Memory B cell (primary cell): Measurements from ENCODE around the gene CCDC141.
A peak's percentile ranks its signal among the peaks of the same experiment; 100 is the strongest.
"Not testable (repeated sequence)": the region's sequence is repeated elsewhere in the genome, so short reads cannot be mapped to it uniquely, and the experiment has no call there.

Experiments
- ATAC-seq: fragments of 150-1000 bp; cut with Tn5 transposase; 2 replicates; pipeline ENCODE4 v1.10.0; 2021; ENCODE audit warnings: low read depth, mild to moderate bottlenecking, moderate library complexity
- DNase-seq, 2 donors: peaks; one replicate each; pipeline ENCODE4 v3.0.0; 2022; ENCODE audit warnings: low spot score in 2 of 2
- H3K27ac Mint-ChIP-seq: one replicate; pipeline ENCODE4 v1.8.0; 2022; ENCODE audit warnings: mild to moderate bottlenecking, moderate library complexity, mixed read lengths
- H3K27me3 Mint-ChIP-seq: one replicate; pipeline ENCODE4 v1.8.0; 2022; ENCODE audit warnings: mixed read lengths
- H3K36me3 Mint-ChIP-seq: one replicate; pipeline ENCODE4 v1.8.0; 2022; ENCODE audit warnings: mild to moderate bottlenecking, mixed read lengths
- H3K4me1 Mint-ChIP-seq: one replicate; pipeline ENCODE4 v1.8.0; 2022; ENCODE audit warnings: mixed read lengths
- H3K4me3 Mint-ChIP-seq: one replicate; pipeline ENCODE4 v1.8.0; 2022; ENCODE audit warnings: mild to moderate bottlenecking, moderate library complexity, mixed read lengths
- H3K9me3 Mint-ChIP-seq: one replicate; pipeline ENCODE4 v1.8.0; 2022; ENCODE audit warnings: mixed read lengths

Gene CCDC141

GRCh38 chr2:179021258-179021657 lies 28.7 kb downstream of the CCDC141 start:
- Mint-ChIP-seq H3K9me3 (peaks cover 4% of the 10 kb centered on the region), H3K27ac (peak overlapping the region; percentile 91), H3K36me3 (peaks cover 7% of the 10 kb centered on the region), H3K4me3 (peak overlapping the region; percentile 73), H3K27me3 (no peaks in the 10 kb centered on the region), H3K4me1 (peaks cover 46% of the 10 kb centered on the region)
- peak; percentile 72 for ATAC-seq
- DNase-seq, result no peak

GRCh38 chr2:179020156-179020750 lies 29.7 kb downstream of the CCDC141 start:
- peak; percentile 37 to 47 for DNase-seq
- no peaks in the 10 kb centered on the region for H3K27me3 Mint-ChIP-seq
- H3K27ac Mint-ChIP-seq, result peak overlapping the region; percentile 91
- no peaks in the 10 kb centered on the region for H3K9me3 Mint-ChIP-seq
- peaks cover under 1% of the 10 kb centered on the region for H3K36me3 Mint-ChIP-seq
- peak; percentile 68 for ATAC-seq
- H3K4me1 Mint-ChIP-seq, result peaks cover 41% of the 10 kb centered on the region
- no peak overlapping the region for H3K4me3 Mint-ChIP-seq

GRCh38 chr2:179019260-179019659 lies 30.7 kb downstream of the CCDC141 start:
- Mint-ChIP-seq H3K4me3 (no peak overlapping the region), H3K9me3 (peaks cover 3% of the 10 kb centered on the region), H3K27ac (no peak overlapping the region), H3K27me3 (no peaks in the 10 kb centered on the region), H3K36me3 (peaks cover 2% of the 10 kb centered on the region), H3K4me1 (peaks cover 34% of the 10 kb centered on the region)
- no peak for ATAC-seq
- DNase-seq, result no peak

- H3K4me3 Mint-ChIP-seq, result no peak overlapping the region
- H3K27me3 Mint-ChIP-seq, result no peaks in the 10 kb centered on the region
- H3K4me1 Mint-ChIP-seq, result peaks cover 26% of the 10 kb centered on the region
- ATAC-seq, result no peak
- peak overlapping the region; percentile 68 for H3K27ac Mint-ChIP-seq
- H3K36me3 Mint-ChIP-seq, result peaks cover 9% of the 10 kb centered on the region
- DNase-seq, result no peak
- peaks cover 6% of the 10 kb centered on the region for H3K9me3 Mint-ChIP-seq
Measured at GRCh38 chr2:179017773-179018357, 32.1 kb downstream of the CCDC141 start.

- not testable (repeated sequence) for H3K27me3 Mint-ChIP-seq, H3K4me3 Mint-ChIP-seq, DNase-seq, ATAC-seq
- Mint-ChIP-seq H3K27ac (peak overlapping the region; percentile 35), H3K9me3 (peaks cover 11% of the 10 kb centered on the region), H3K36me3 (peaks cover 24% of the 10 kb centered on the region), H3K4me1 (peaks cover 19% of the 10 kb centered on the region)
Measured at GRCh38 chr2:179014189-179014588, 35.7 kb downstream of the CCDC141 start.

- peaks cover 2% of the 10 kb centered on the region for H3K4me1 Mint-ChIP-seq
- ATAC-seq (no peak), DNase-seq (no peak)
- H3K9me3 Mint-ChIP-seq, result peaks cover 1% of the 10 kb centered on the region
- no peaks in the 10 kb centered on the region for H3K27me3 Mint-ChIP-seq
- no peak overlapping the region for H3K27ac Mint-ChIP-seq
- peaks cover 14% of the 10 kb centered on the region for H3K36me3 Mint-ChIP-seq
- H3K4me3 Mint-ChIP-seq, result no peak overlapping the region
Measured at GRCh38 chr2:179005976-179006375, 44.0 kb downstream of the CCDC141 start.

- ATAC-seq (no peak), DNase-seq (no peak)
- H3K36me3 Mint-ChIP-seq, result peaks cover 11% of the 10 kb centered on the region
- H3K27ac Mint-ChIP-seq, result peak overlapping the region; percentile 56
- peaks cover 4% of the 10 kb centered on the region for H3K9me3 Mint-ChIP-seq
- H3K4me3 Mint-ChIP-seq, result no peak overlapping the region
- H3K4me1 Mint-ChIP-seq, result peaks cover 18% of the 10 kb centered on the region
- H3K27me3 Mint-ChIP-seq, result no peaks in the 10 kb centered on the region
Measured at GRCh38 chr2:178999476-178999875, 50.5 kb downstream of the CCDC141 start.

GRCh38 chr2:178998539-178998938 lies 51.4 kb downstream of the CCDC141 start:
- no peaks in the 10 kb centered on the region for H3K27me3 Mint-ChIP-seq
- peak overlapping the region; percentile 56 for H3K27ac Mint-ChIP-seq
- peak overlapping the region; percentile 16 for H3K4me3 Mint-ChIP-seq
- peaks cover 4% of the 10 kb centered on the region for H3K9me3 Mint-ChIP-seq
- H3K4me1 Mint-ChIP-seq, result peaks cover 18% of the 10 kb centered on the region
- ATAC-seq, result peak; percentile 79
- no peak for DNase-seq
- H3K36me3 Mint-ChIP-seq, result peaks cover 11% of the 10 kb centered on the region

- no peak overlapping the region for H3K4me3 Mint-ChIP-seq
- no peaks in the 10 kb centered on the region for H3K27me3 Mint-ChIP-seq
- ATAC-seq (no peak), DNase-seq (no peak)
- H3K9me3 Mint-ChIP-seq, result peaks cover 4% of the 10 kb centered on the region
- H3K27ac Mint-ChIP-seq, result peak overlapping the region; percentile 43
- peaks cover 16% of the 10 kb centered on the region for H3K36me3 Mint-ChIP-seq
- peaks cover 18% of the 10 kb centered on the region for H3K4me1 Mint-ChIP-seq
Measured at GRCh38 chr2:178997477-178997876, 52.5 kb downstream of the CCDC141 start.

GRCh38 chr2:178997067-178997466 lies 52.9 kb downstream of the CCDC141 start:
- H3K27ac Mint-ChIP-seq, result peak overlapping the region; percentile 43
- no peak for DNase-seq
- H3K9me3 Mint-ChIP-seq, result peaks cover 4% of the 10 kb centered on the region
- no peaks in the 10 kb centered on the region for H3K27me3 Mint-ChIP-seq
- no peak overlapping the region for H3K4me3 Mint-ChIP-seq
- no peak for ATAC-seq
- H3K4me1 Mint-ChIP-seq, result peaks cover 18% of the 10 kb centered on the region
- H3K36me3 Mint-ChIP-seq, result peaks cover 16% of the 10 kb centered on the region

- peaks cover 4% of the 10 kb centered on the region for H3K9me3 Mint-ChIP-seq
- DNase-seq, result no peak
- no peak overlapping the region for H3K4me3 Mint-ChIP-seq
- H3K27me3 Mint-ChIP-seq, result no peaks in the 10 kb centered on the region
- peaks cover 13% of the 10 kb centered on the region for H3K36me3 Mint-ChIP-seq
- no peak overlapping the region for H3K27ac Mint-ChIP-seq
- H3K4me1 Mint-ChIP-seq, result peaks cover 25% of the 10 kb centered on the region
- no peak for ATAC-seq
Measured at GRCh38 chr2:178994264-178994663, 55.7 kb downstream of the CCDC141 start.

- ATAC-seq, result no peak
- no peak overlapping the region for H3K27ac Mint-ChIP-seq
Measured at GRCh38 chr2:178993788-178994187, 56.1 kb downstream of the CCDC141 start.

GRCh38 chr2:178992719-178993118 lies 57.2 kb downstream of the CCDC141 start:
- not testable (repeated sequence) for ATAC-seq, H3K9me3 Mint-ChIP-seq, H3K4me3 Mint-ChIP-seq, H3K27me3 Mint-ChIP-seq, H3K27ac Mint-ChIP-seq, DNase-seq
- H3K4me1 Mint-ChIP-seq, result peaks cover 15% of the 10 kb centered on the region
- H3K36me3 Mint-ChIP-seq, result peaks cover 13% of the 10 kb centered on the region

More at GRCh38 chr2:178993788-178994187, 56.1 kb downstream of the CCDC141 start:
- no peak for DNase-seq
- H3K9me3 Mint-ChIP-seq, result peaks cover 4% of the 10 kb centered on the region
- H3K36me3 Mint-ChIP-seq, result peaks cover 13% of the 10 kb centered on the region
- no peak overlapping the region for H3K4me3 Mint-ChIP-seq
- H3K4me1 Mint-ChIP-seq, result peaks cover 20% of the 10 kb centered on the region
- H3K27me3 Mint-ChIP-seq, result no peaks in the 10 kb centered on the region

- H3K4me3 Mint-ChIP-seq, result peak overlapping the region; percentile 76
- peak overlapping the region; percentile 58 for H3K27ac Mint-ChIP-seq
- peaks cover 6% of the 10 kb centered on the region for H3K9me3 Mint-ChIP-seq
- no peaks in the 10 kb centered on the region for H3K27me3 Mint-ChIP-seq
- ATAC-seq (peak; percentile 60), DNase-seq (no peak)
- H3K4me1 Mint-ChIP-seq, result peaks cover 10% of the 10 kb centered on the region
- H3K36me3 Mint-ChIP-seq, result peaks cover 13% of the 10 kb centered on the region
Measured at GRCh38 chr2:178990533-178991241, 59.2 kb downstream of the CCDC141 start.
